Myocyte (in vitro differentiated cells): ENCODE measurements around the gene SEL1L3. TPM values are rescaled to one million over a fixed set of nuclear protein-coding genes. Genes with fewer than 3 reads are reported as not detected.

Experiments
- total RNA-seq: library from RNA; depleted of rRNA; stranded (reverse); fragments of >200 nt; gene quantifications from 2 replicates; pipeline ENCODE4 v1.2.3, GENCODE V29; 2014

SEL1L3 gene
- total RNA-seq, 1 donor from 2014 or later, result 6.8 TPM

Other genes starting within 250 kb of the SEL1L3 start
- gene SLC34A2, start 207.1 kb downstream of the SEL1L3 start, total RNA-seq, result not detected in 2 replicates
- gene SMIM20, start 51.2 kb upstream of the SEL1L3 start, total RNA-seq, result 31.7 and 49.7 TPM in 2 replicates